H1 (cell line): ENCODE measurements around the gene ANKH. TPM values are rescaled to one million over a fixed set of nuclear protein-coding genes. Genes with fewer than 3 reads are reported as not detected.

ENCODE experiments used
- CTCF ChIA-PET: fragments of 300-600 bp; sonication (Branson Sonifier 250); formaldehyde crosslinking; loops from one replicate; lab custom pipeline; 2021; ENCODE audit not compliant: partially characterized antibody; lab: Charles Lee
- POLR2A ChIA-PET: fragments of 300-600 bp; sonication (Branson Sonifier 250); formaldehyde crosslinking; loops from one replicate; lab custom pipeline; 2021; ENCODE audit warnings: inconsistent platforms; ENCODE audit not compliant: partially characterized antibody; lab: Charles Lee
- DNase-seq, 2 experiments: peaks; one replicate each; pipeline versions ENCODE4 v3.0.0 to v3.0.0-alpha.2; 2010 to 2022; ENCODE audit warnings: low spot score in 2 of 2, low read depth in 1 of 2, mixed read lengths in 1 of 2
- FAIRE-seq: peaks from 2 replicates; lab custom pipeline; 2011; peaks lifted over from hg19 to GRCh38; lab: Jason Lieb, UNC
- H2AFZ ChIP-seq: 2 replicates; pipeline ENCODE4 v1.8.1; 2012; ENCODE audit warnings: low read length, inconsistent platforms
- H2AK5ac ChIP-seq: 2 replicates; pipeline ENCODE4 v1.6.1; 2013; ENCODE audit warnings: low read depth, low read length
- H2BK120ac ChIP-seq: replicated peaks from 2 replicates; pipeline ENCODE3; 2013; ENCODE audit warnings: low read depth, low read length, inconsistent platforms
- H2BK12ac ChIP-seq: 2 replicates; pipeline ENCODE4 v1.6.1; 2013; ENCODE audit warnings: low read depth, low read length
- H2BK15ac ChIP-seq: 2 replicates; pipeline ENCODE4 v1.6.1; 2013; ENCODE audit warnings: low read length
- H2BK20ac ChIP-seq: 2 replicates; pipeline ENCODE4 v1.6.1; 2013; ENCODE audit warnings: low read length
- H2BK5ac ChIP-seq: 2 replicates; pipeline ENCODE4 v1.6.1; 2013; ENCODE audit warnings: low read depth, low read length
- H3K14ac ChIP-seq: 2 replicates; pipeline ENCODE4 v1.6.1; 2013; ENCODE audit warnings: inconsistent platforms; ENCODE audit not compliant: insufficient read length
- H3K18ac ChIP-seq: 2 replicates; pipeline ENCODE4 v1.6.1; 2013; ENCODE audit warnings: low read length; ENCODE audit errors: extremely low read depth
- H3K23ac ChIP-seq: 2 replicates; pipeline ENCODE4 v1.6.1; 2013; ENCODE audit warnings: inconsistent platforms; ENCODE audit not compliant: insufficient read length
- H3K23me2 ChIP-seq: 2 replicates; pipeline ENCODE4 v1.6.1; 2013; ENCODE audit warnings: low read depth, low read length
- H3K27ac ChIP-seq: 2 replicates; pipeline ENCODE4 v1.6.1; 2011; ENCODE audit warnings: low read depth, low read length, inconsistent platforms
- H3K27me3 ChIP-seq, 4 experiments: replicated peaks in 1 of 4; 1 replicate in 1 of 4; 2 replicates in 3 of 4; pipeline versions ENCODE4 v1.6.1 to v1.8.1; 2011 to 2013; ENCODE audit warnings: low read length in 3 of 4, mild to moderate bottlenecking in 3 of 4, inconsistent platforms in 2 of 4, mixed read lengths in 2 of 4, moderate library complexity in 1 of 4; ENCODE audit not compliant: control insufficient read depth in 3 of 4, insufficient read depth in 3 of 4; ENCODE audit errors: extremely low read depth in 1 of 4
- H3K36me3 ChIP-seq, 4 experiments: 2 replicates each; pipeline versions ENCODE4 v1.6.1 to v1.8.1; 2011 to 2013; ENCODE audit warnings: mild to moderate bottlenecking in 4 of 4, low read length in 3 of 4, moderate library complexity in 2 of 4, control low read depth in 1 of 4, inconsistent platforms in 1 of 4; ENCODE audit not compliant: insufficient read depth in 4 of 4, control insufficient read depth in 2 of 4
- H3K4ac ChIP-seq: replicated peaks from 2 replicates; pipeline ENCODE3; 2013; ENCODE audit warnings: low read length, low read depth, mixed read lengths, inconsistent platforms; ENCODE audit not compliant: insufficient read length
- H3K4me1 ChIP-seq, 4 experiments: replicated peaks in 1 of 4; 1 replicate in 1 of 4; 2 replicates in 3 of 4; pipeline versions ENCODE4 v1.6.1 to v1.8.1; 2011 to 2013; ENCODE audit warnings: low read length in 3 of 4, inconsistent platforms in 2 of 4, mixed read lengths in 1 of 4; ENCODE audit not compliant: insufficient read depth in 4 of 4, control insufficient read depth in 3 of 4
- H3K4me2 ChIP-seq, 2 experiments: 2 replicates each; pipeline versions ENCODE4 v1.6.1 to v1.8.1; 2011 to 2013; ENCODE audit warnings: low read depth in 2 of 2, low read length in 2 of 2, control low read depth in 1 of 2, inconsistent platforms in 1 of 2, mild to moderate bottlenecking in 1 of 2; ENCODE audit not compliant: insufficient read depth in 1 of 2
- H3K4me3 ChIP-seq, 4 experiments: fragments of 200-600, 300-600 bp in 1 of 4; sonication (generic), shearing (Covaris generic), sonication (Bioruptor Twin) in 1 of 4; 2 replicates each; pipeline versions ENCODE4 v1.5.1 to v1.8.1; 2011 to 2016; ENCODE audit warnings: low read length in 4 of 4, low read depth in 3 of 4, control low read depth in 2 of 4, inconsistent platforms in 2 of 4, mild to moderate bottlenecking in 2 of 4, mixed read lengths in 1 of 4, moderate library complexity in 1 of 4; ENCODE audit not compliant: insufficient read depth in 2 of 4; ENCODE audit errors: extremely low read depth in 1 of 4
- H3K56ac ChIP-seq: replicated peaks from 2 replicates; pipeline ENCODE3; 2013; ENCODE audit warnings: low read depth, mild to moderate bottlenecking, mixed read lengths, low read length, inconsistent platforms; ENCODE audit not compliant: insufficient read length
- H3K79me1 ChIP-seq: 2 replicates; pipeline ENCODE4 v1.6.1; 2013; ENCODE audit warnings: low read depth, low read length, control low read depth
- H3K79me2 ChIP-seq, 2 experiments: 2 replicates each; pipeline versions ENCODE4 v1.6.1 to v1.8.1; 2012 to 2013; ENCODE audit warnings: low read length in 2 of 2, mild to moderate bottlenecking in 2 of 2, inconsistent platforms in 1 of 2; ENCODE audit not compliant: insufficient read depth in 2 of 2, control insufficient read depth in 1 of 2
- H3K9ac ChIP-seq, 4 experiments: replicated peaks in 1 of 4; 1 replicate in 1 of 4; 2 replicates in 3 of 4; pipeline versions ENCODE4 v1.6.1 to v1.8.1; 2011 to 2013; ENCODE audit warnings: low read depth in 3 of 4, low read length in 3 of 4, control low read depth in 2 of 4, mild to moderate bottlenecking in 2 of 4, moderate library complexity in 2 of 4, inconsistent platforms in 1 of 4; ENCODE audit errors: extremely low read depth in 1 of 4
- H3K9me3 ChIP-seq, 2 experiments: 2 replicates each; pipeline versions ENCODE4 v1.6.1 to v1.8.1; 2012 to 2013; ENCODE audit warnings: mild to moderate bottlenecking in 2 of 2, moderate library complexity in 2 of 2, control low read depth in 1 of 2, inconsistent platforms in 1 of 2, low read depth in 1 of 2, low read length in 1 of 2, mixed read lengths in 1 of 2; ENCODE audit not compliant: insufficient read depth in 2 of 2
- H4K20me1 ChIP-seq, 2 experiments: replicated peaks in 1 of 2; 2 replicates each; pipeline versions ENCODE3 to v1.8.1; 2011 to 2013; ENCODE audit warnings: inconsistent platforms in 2 of 2, low read length in 2 of 2, mild to moderate bottlenecking in 1 of 2; ENCODE audit not compliant: insufficient read depth in 2 of 2, control insufficient read depth in 1 of 2
- H4K5ac ChIP-seq: 2 replicates; pipeline ENCODE4 v1.6.1; 2013; ENCODE audit warnings: low read length, low read depth, mixed read lengths, inconsistent platforms; ENCODE audit not compliant: insufficient read length
- H4K8ac ChIP-seq: 2 replicates; pipeline ENCODE4 v1.8.0; 2013; ENCODE audit warnings: mild to moderate bottlenecking, moderate library complexity, low read length, inconsistent platforms; ENCODE audit not compliant: insufficient read depth; ENCODE audit errors: extremely low read depth
- H4K91ac ChIP-seq: replicated peaks from 2 replicates; pipeline ENCODE3; 2013; ENCODE audit warnings: low read length, mixed read lengths, inconsistent platforms; ENCODE audit not compliant: insufficient read length
- E2F6 ChIP-seq: IDR thresholded peaks from 2 replicates; pipeline ENCODE4 v1.6.1; 2012; ENCODE audit warnings: inconsistent platforms
- EGR1 ChIP-seq: IDR thresholded peaks from 2 replicates; pipeline ENCODE4 v1.6.1; 2011; ENCODE audit warnings: low read depth, low read length, borderline replicate concordance
- EZH2 ChIP-seq: fragments of 200-600 bp; sonication (generic); IDR thresholded peaks from 2 replicates; pipeline ENCODE4 v1.7.1; 2012; ENCODE audit warnings: low read depth, mild to moderate bottlenecking, moderate library complexity, low read length, inconsistent platforms; ENCODE audit not compliant: severe bottlenecking
- GTF2F1 ChIP-seq: IDR thresholded peaks from 2 replicates; pipeline ENCODE4 v1.6.1; 2012; ENCODE audit warnings: low read depth, low read length, improper control_type of control experiment, borderline replicate concordance
- KDM5A ChIP-seq: fragments of 200-600 bp; IDR thresholded peaks from 2 replicates; pipeline ENCODE4 v1.7.1; 2012; ENCODE audit warnings: mild to moderate bottlenecking, low read length, inconsistent platforms, mixed read lengths
- PHF8 ChIP-seq: fragments of 200-600 bp; sonication (generic); conservative IDR thresholded peaks from 2 replicates; pipeline ENCODE4 v1.7.1; 2012; ENCODE audit warnings: low read depth, mild to moderate bottlenecking, inconsistent platforms, low read length, moderate library complexity
- POLR2AphosphoS5 ChIP-seq: IDR thresholded peaks from 2 replicates; pipeline ENCODE4 v1.6.1; 2011; ENCODE audit warnings: low read depth, low read length
- RAD21 ChIP-seq, 2 experiments: IDR thresholded peaks in 1 of 2; conservative IDR thresholded peaks in 1 of 2; 2 replicates each; pipeline ENCODE4 v1.6.1; 2011; ENCODE audit warnings: low read depth in 2 of 2, low read length in 2 of 2, improper control_type of control experiment in 1 of 2, inconsistent platforms in 1 of 2, mild to moderate bottlenecking in 1 of 2, moderate library complexity in 1 of 2
- SIX5 ChIP-seq: IDR thresholded peaks from 2 replicates; pipeline ENCODE4 v1.6.1; 2011; ENCODE audit warnings: mild to moderate bottlenecking, low read depth, low read length
- SRF ChIP-seq: IDR thresholded peaks from 2 replicates; pipeline ENCODE4 v1.6.1; 2011; ENCODE audit warnings: mild to moderate bottlenecking, low read depth, low read length, moderate library complexity
- TEAD4 ChIP-seq: IDR thresholded peaks from 2 replicates; pipeline ENCODE4 v1.6.1; 2012; ENCODE audit warnings: low read depth, low read length, inconsistent platforms, mixed read lengths
- ZNF274 ChIP-seq: IDR thresholded peaks from 2 replicates; pipeline ENCODE4 v1.7.0; 2012; ENCODE audit warnings: low read length, borderline replicate concordance; ENCODE audit errors: extremely low read depth
- WGBS, 2 experiments: shearing (Covaris generic) in 1 of 2; methylation state at CpG; one replicate each; pipeline versions ENCODE4 v1.1.6 to v1.1.7; 2013 to 2015; ENCODE audit warnings: low lambda C conversion rate in 2 of 2, mixed read lengths in 2 of 2, inconsistent platforms in 1 of 2, low coverage in 1 of 2, missing lambda C conversion rate in 1 of 2; ENCODE audit not compliant: insufficient replicate concordance in 2 of 2, insufficient coverage in 1 of 2, insufficient read length in 1 of 2; ENCODE audit errors: extremely low coverage in 1 of 2, missing lambda C conversion rate in 1 of 2; 5-methylcytosine and 5-hydroxymethylcytosine counted together
- polyA plus RNA-seq, 7 experiments: library from polyadenylated mRNA; depleted of rRNA in 3 of 7; stranded (reverse) in 5 of 7; unstranded in 2 of 7; fragments of >200 nt in 5 of 7; fragments of 200-250 nt in 2 of 7; gene quantifications; 1 replicate in 5 of 7; 2 replicates in 1 of 7; 4 replicates in 1 of 7; pipeline versions ENCODE4 v1.2.1 to v1.2.3, GENCODE V29; 2011 to 2013; ENCODE audit warnings: missing spikeins in 2 of 7, mixed read lengths in 2 of 7
- total RNA-seq: library from RNA; stranded (reverse); fragmentation: NEBNext Ultra II Directional; extraction: Animal tissue kit (Norgen Biotek cat#: 25700); gene quantifications from 2 replicates; pipeline ENCODE4 v1.2.1, GENCODE V29; 2021

Gene ANKH
- total and polyA plus RNA-seq, 2 of the 8 experiments (the other 6 are each of a cell fraction or from before 2014, with no cell fraction given): 5.3 to 13.0 TPM

GRCh38 chr5:14810928-14811572 lies 60.5 kb downstream of the ANKH start:
- no peak overlapping the region for H3K56ac ChIP-seq
- H2BK120ac ChIP-seq: no peak overlapping the region
- H2BK12ac ChIP-seq: no peak overlapping the region
- H3K14ac ChIP-seq: no peak overlapping the region
- TF ChIP-seq POLR2AphosphoS5 (no peak), GTF2F1 (no peak), SRF (no peak), KDM5A (no peak), SIX5 (no peak), TEAD4 (no peak), ZNF274 (no peak), RAD21 (IDR thresholded peaks at IDR 0.05 in 1 of 2, conservative IDR thresholded peaks at IDR 0.05 in 1 of 2; ENCODE audit: low read depth in 2 of 2, low read length in 2 of 2) (no peak), PHF8 (no peak), E2F6 (no peak), EGR1 (no peak), EZH2 (no peak)
- no peak overlapping the region for H2BK5ac ChIP-seq
- H4K91ac ChIP-seq: no peak overlapping the region
- no peak overlapping the region for H3K4me3 ChIP-seq
- no peak overlapping the region for H3K4ac ChIP-seq
- ChIA-PET POLR2A (no interaction called here), CTCF (no interaction called here)
- no peak overlapping the region for H3K27ac ChIP-seq
- no peak overlapping the region for H2AK5ac ChIP-seq
- H2AFZ ChIP-seq: no peak overlapping the region
- H3K27me3 ChIP-seq: no peaks in the 10 kb centered on the region
- no peak overlapping the region for H4K5ac ChIP-seq
- no peaks in the 10 kb centered on the region for H4K20me1 ChIP-seq
- no peak for DNase-seq
- H3K23ac ChIP-seq: no peak overlapping the region
- no peak overlapping the region for H3K9ac ChIP-seq
- no peaks in the 10 kb centered on the region for H3K23me2 ChIP-seq
- H3K36me3 ChIP-seq: no peaks in the 10 kb centered on the region
- no peak for FAIRE-seq
- WGBS, 2 experiments: 87% methylated on average over 12 of the region's 12 CpGs; no CpG with 5 or more reads in 1 of the 2 experiments
- no peak overlapping the region for H3K4me2 ChIP-seq
- H3K79me2 ChIP-seq: no peaks in the 10 kb centered on the region
- H4K8ac ChIP-seq: no peak overlapping the region
- H2BK20ac ChIP-seq: no peak overlapping the region
- no peaks in the 10 kb centered on the region for H3K4me1 ChIP-seq
- H3K18ac ChIP-seq: no peak overlapping the region
- H3K9me3 ChIP-seq: no peaks in the 10 kb centered on the region
- H2BK15ac ChIP-seq: no peak overlapping the region
- H3K79me1 ChIP-seq: no peaks in the 10 kb centered on the region; the same call in 1 of the 2 replicates
